ENCODE data around the gene PPP3CA. TPM values are rescaled to one million over a fixed set of nuclear protein-coding genes. Genes with fewer than 3 reads are reported as not detected.

Gene PPP3CA
- total and polyA plus RNA-seq, 7 experiments from 2014 or later: 2.9 to 30.9 (median 16.9) TPM

DNA sequence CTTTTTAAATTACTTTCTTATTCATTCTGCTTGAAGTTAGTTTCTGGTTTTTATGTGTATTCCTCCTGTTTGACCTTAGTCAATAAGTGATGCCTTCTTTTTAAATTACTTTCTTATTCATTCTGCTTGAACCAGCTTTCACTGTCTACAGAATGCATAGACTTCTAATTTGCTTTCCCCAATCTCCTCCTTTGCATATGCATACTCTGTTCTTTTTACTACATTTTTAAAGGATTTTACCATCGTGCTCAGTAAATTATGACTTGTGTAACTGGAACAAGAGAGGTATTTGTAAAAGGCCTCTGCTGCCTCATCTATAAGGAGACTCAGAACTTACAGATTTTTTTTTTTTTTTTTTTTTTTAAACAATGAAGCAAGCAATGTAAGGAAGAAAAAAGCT lies 228.7 kb downstream of the PPP3CA start:
- Histone ChIP-seq H3K9me3 (ENCODE audit: control insufficient read depth in 2 of 3, low read length in 3 of 3) (no peaks in the 10 kb centered on the region), H3K36me3 (ENCODE audit: control insufficient read depth in 2 of 3, insufficient read depth in 3 of 3, low read length in 3 of 3) (no peaks in the 10 kb centered on the region), H3K27me3 (ENCODE audit: control insufficient read depth in 2 of 2, insufficient read depth in 2 of 2, low read length in 2 of 2) (no peaks in the 10 kb centered on the region), H3K4me3 (ENCODE audit: low read length) (no peak overlapping the region), H3K27ac (ENCODE audit: low read depth, low read length) (no peak overlapping the region), H3K4me1 (ENCODE audit: control insufficient read depth in 2 of 2, insufficient read depth in 2 of 2, low read length in 2 of 2) (no peaks in the 10 kb centered on the region)
- ATAC-seq (no peak), DNase-seq (no peak)
- Mint-ChIP-seq H3K9me3 (no peaks in the 10 kb centered on the region), H3K4me1 (peaks cover 0 to 22% (median 7%) of the 10 kb centered on the region in 7 donors), H3K27me3 (no peaks in the 10 kb centered on the region), H3K27ac (no peak overlapping the region), H3K36me3 (peaks cover 0 to 11% (median 0%) of the 10 kb centered on the region in 5 donors), H3K4me3 (no peak overlapping the region)
- CTCF ChIA-PET: no interaction called here
- intact Hi-C loops (cut with micrococcal nuclease): no loop called here
- POLR2A ChIA-PET: no interaction called here

DNA sequence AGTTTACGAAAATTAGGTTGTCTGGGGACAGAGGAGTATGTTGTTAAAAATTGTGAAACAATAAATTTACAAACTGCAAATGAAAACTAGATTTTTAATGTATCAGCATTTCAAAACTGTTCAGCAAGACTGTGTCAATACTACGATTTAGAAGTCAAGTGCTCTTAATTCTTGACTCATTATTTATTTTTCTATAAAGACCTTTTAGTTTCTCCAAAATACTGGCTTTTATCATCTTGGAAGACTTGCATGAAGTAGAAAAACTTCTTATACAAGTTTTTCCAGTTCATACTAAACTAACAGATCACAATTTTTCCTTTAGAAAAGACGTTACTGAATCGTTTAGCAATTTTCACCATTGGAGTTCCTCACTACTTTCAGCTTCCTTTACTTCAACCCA lies 231.4 kb downstream of the PPP3CA start:
- Mint-ChIP-seq H3K9me3 (peaks cover 0 to 2% (median 0%) of the 10 kb centered on the region in 11 donors), H3K4me3 (no peak overlapping the region), H3K27ac (peak overlapping the region in 1 of 9 donors; percentile 2), H3K27me3 (no peaks in the 10 kb centered on the region), H3K36me3 (peaks cover 0 to 6% (median 2%) of the 10 kb centered on the region in 5 donors), H3K4me1 (peaks cover 0 to 6% (median 0%) of the 10 kb centered on the region in 7 donors)
- DNase-seq (no peak), ATAC-seq (no peak)
- CTCF ChIA-PET: no interaction called here
- H3K9me3 ChIP-seq (ENCODE audit: control insufficient read depth in 2 of 3, low read length in 3 of 3): no peaks in the 10 kb centered on the region
- H3K4me3 ChIP-seq (ENCODE audit: low read length): no peak overlapping the region
- no peak overlapping the region for H3K27ac ChIP-seq (ENCODE audit: low read depth, low read length)
- intact Hi-C loops (cut with micrococcal nuclease): no loop called here
- no peaks in the 10 kb centered on the region for H3K4me1 ChIP-seq (ENCODE audit: control insufficient read depth in 2 of 2, insufficient read depth in 2 of 2, low read length in 2 of 2)
- H3K36me3 ChIP-seq (ENCODE audit: control insufficient read depth in 2 of 3, insufficient read depth in 3 of 3, low read length in 3 of 3): no peaks in the 10 kb centered on the region
- H3K27me3 ChIP-seq (ENCODE audit: control insufficient read depth in 2 of 2, insufficient read depth in 2 of 2, low read length in 2 of 2): no peaks in the 10 kb centered on the region
- POLR2A ChIA-PET: no interaction called here

- Histone ChIP-seq H3K4me3 (ENCODE audit: low read length) (no peak overlapping the region), H3K36me3 (ENCODE audit: control insufficient read depth in 2 of 3, insufficient read depth in 3 of 3, low read length in 3 of 3) (no peaks in the 10 kb centered on the region), H3K9me3 (ENCODE audit: control insufficient read depth in 2 of 3, low read length in 3 of 3) (no peaks in the 10 kb centered on the region), H3K4me1 (ENCODE audit: control insufficient read depth in 2 of 2, insufficient read depth in 2 of 2, low read length in 2 of 2) (no peaks in the 10 kb centered on the region), H3K27ac (ENCODE audit: low read depth, low read length) (no peak overlapping the region), H3K27me3 (ENCODE audit: control insufficient read depth in 2 of 2, insufficient read depth in 2 of 2, low read length in 2 of 2) (no peaks in the 10 kb centered on the region)
- Mint-ChIP-seq H3K27me3 (no peaks in the 10 kb centered on the region), H3K36me3 (peaks cover 0 to 6% (median 2%) of the 10 kb centered on the region in 5 donors), H3K27ac (no peak overlapping the region), H3K9me3 (peaks cover 0 to 2% (median 0%) of the 10 kb centered on the region in 11 donors), H3K4me1 (peaks cover 0 to 6% (median 0%) of the 10 kb centered on the region in 7 donors), H3K4me3 (no peak overlapping the region)
- POLR2A ChIA-PET: no interaction called here
- intact Hi-C loops (cut with micrococcal nuclease): no loop called here
- ATAC-seq (no peak), DNase-seq (no peak)
- CTCF ChIA-PET: no interaction called here
Measured at GRCh38 chr4:101114936-101115372, 232.4 kb downstream of the PPP3CA start.

- H3K27me3 Mint-ChIP-seq: no peaks in the 10 kb centered on the region
- ATAC-seq: no peak
- H3K27ac Mint-ChIP-seq: peak overlapping the region in 1 of 9 donors; percentile 17
- no peak for DNase-seq
- Histone ChIP-seq H3K4me3 (ENCODE audit: low read length) (no peak overlapping the region), H3K9me3 (ENCODE audit: control insufficient read depth in 2 of 3, low read length in 3 of 3) (no peaks in the 10 kb centered on the region), H3K27ac (ENCODE audit: low read depth, low read length) (no peak overlapping the region), H3K36me3 (ENCODE audit: control insufficient read depth in 2 of 3, insufficient read depth in 3 of 3, low read length in 3 of 3) (peaks cover 0 to 7% (median 2%) of the 10 kb centered on the region in 3 experiments), H3K4me1 (ENCODE audit: control insufficient read depth in 2 of 2, insufficient read depth in 2 of 2, low read length in 2 of 2) (peaks cover 0 to 5% of the 10 kb centered on the region in 2 donors), H3K27me3 (ENCODE audit: control insufficient read depth in 2 of 2, insufficient read depth in 2 of 2, low read length in 2 of 2) (no peaks in the 10 kb centered on the region)
- peaks cover 0 to 37% (median 24%) of the 10 kb centered on the region in 5 donors for H3K36me3 Mint-ChIP-seq
- intact Hi-C loops (cut with micrococcal nuclease): no loop called here
- peak overlapping the region in 1 of 10 donors; percentile 34 for H3K4me3 Mint-ChIP-seq
- CTCF ChIA-PET: interaction anchor here (0.6 kb wide), 2 partner anchors 29 to 608 kb away, joined by 3 to 7 read pairs; no protein-coding TSS in a partner anchor
- POLR2A ChIA-PET: no interaction called here
- peaks cover 0 to 2% (median 0%) of the 10 kb centered on the region in 11 donors for H3K9me3 Mint-ChIP-seq
- H3K4me1 Mint-ChIP-seq: peaks cover 11 to 24% (median 15%) of the 10 kb centered on the region in 7 donors
Measured at GRCh38 chr4:101104312-101105052, 242.8 kb downstream of the PPP3CA start.

- intact Hi-C loops (cut with micrococcal nuclease): no loop called here
- Mint-ChIP-seq H3K4me3 (peak overlapping the region in 1 of 10 donors; percentile 36), H3K4me1 (peaks cover 11 to 24% (median 15%) of the 10 kb centered on the region in 7 donors), H3K27me3 (no peaks in the 10 kb centered on the region), H3K36me3 (peaks cover 0 to 39% (median 21%) of the 10 kb centered on the region in 5 donors), H3K9me3 (peaks cover 0 to 2% (median 0%) of the 10 kb centered on the region in 11 donors), H3K27ac (peak overlapping the region in 3 of 9 donors; percentile 10 to 29 (median 17))
- ChIA-PET CTCF (interaction anchor here (0.6 kb wide), 1 partner anchor 28 kb away, joined by 7 read pairs; no protein-coding TSS in a partner anchor), POLR2A (no interaction called here)
- no peak overlapping the region for H3K27ac ChIP-seq (ENCODE audit: low read depth, low read length)
- no peaks in the 10 kb centered on the region for H3K27me3 ChIP-seq (ENCODE audit: control insufficient read depth in 2 of 2, insufficient read depth in 2 of 2, low read length in 2 of 2)
- H3K36me3 ChIP-seq (ENCODE audit: control insufficient read depth in 2 of 3, insufficient read depth in 3 of 3, low read length in 3 of 3): peaks cover 0 to 7% (median 2%) of the 10 kb centered on the region in 3 experiments
- no peaks in the 10 kb centered on the region for H3K9me3 ChIP-seq (ENCODE audit: control insufficient read depth in 2 of 3, low read length in 3 of 3)
- peaks cover 0 to 5% of the 10 kb centered on the region in 2 donors for H3K4me1 ChIP-seq (ENCODE audit: control insufficient read depth in 2 of 2, insufficient read depth in 2 of 2, low read length in 2 of 2)
- no peak overlapping the region for H3K4me3 ChIP-seq (ENCODE audit: low read length)
- ATAC-seq: peak; percentile 62
- DNase-seq: no peak
Measured at GRCh38 chr4:101103381-101104142, 243.8 kb downstream of the PPP3CA start.

GRCh38 chr4:101102114-101102742 lies 245.1 kb downstream of the PPP3CA start:
- Mint-ChIP-seq H3K27ac (no peak overlapping the region), H3K4me3 (no peak overlapping the region), H3K36me3 (peaks cover 0 to 39% (median 19%) of the 10 kb centered on the region in 5 donors), H3K27me3 (no peaks in the 10 kb centered on the region), H3K9me3 (peaks cover 0 to 2% (median 0%) of the 10 kb centered on the region in 11 donors), H3K4me1 (peaks cover 11 to 24% (median 15%) of the 10 kb centered on the region in 7 donors)
- ChIA-PET POLR2A (no interaction called here), CTCF (no interaction called here)
- Histone ChIP-seq H3K4me1 (ENCODE audit: control insufficient read depth in 2 of 2, insufficient read depth in 2 of 2, low read length in 2 of 2) (peaks cover 0 to 5% of the 10 kb centered on the region in 2 donors), H3K27ac (ENCODE audit: low read depth, low read length) (no peak overlapping the region), H3K36me3 (ENCODE audit: control insufficient read depth in 2 of 3, insufficient read depth in 3 of 3, low read length in 3 of 3) (peaks cover 0 to 4% (median 0%) of the 10 kb centered on the region in 3 experiments), H3K9me3 (ENCODE audit: control insufficient read depth in 2 of 3, low read length in 3 of 3) (no peaks in the 10 kb centered on the region), H3K27me3 (ENCODE audit: control insufficient read depth in 2 of 2, insufficient read depth in 2 of 2, low read length in 2 of 2) (no peaks in the 10 kb centered on the region), H3K4me3 (ENCODE audit: low read length) (no peak overlapping the region)
- no peak for DNase-seq
- intact Hi-C loops (cut with micrococcal nuclease): no loop called here
- ATAC-seq: no peak

Measured in naive thymus-derived CD4-positive, alpha-beta T cell (primary cell).